Measurements from ENCODE around the gene ROPN1B. TPM values are rescaled to one million over a fixed set of nuclear protein-coding genes. Genes with fewer than 3 reads are reported as not detected.

The ROPN1B gene
- total and polyA plus RNA-seq, 4 experiments from 2014 or later, result not detected

Other genes with a start within 250 kb of the ROPN1B start
- 10 to 100 TPM; 32.5 to 41.2 TPM for gene SLC41A3, start 114.9 kb downstream of the ROPN1B start, total RNA-seq
- gene SLC41A3, start 114.9 kb downstream of the ROPN1B start, polyA plus RNA-seq, result 10 to 100 TPM; 22.5 to 33.1 TPM
- gene ALDH1L1, start 211.4 kb downstream of the ROPN1B start, total RNA-seq, result not detected
- not detected for gene ALDH1L1, start 211.4 kb downstream of the ROPN1B start, polyA plus RNA-seq

Data from CD4-positive, alpha-beta memory T cell (primary cell).